Measurements from ENCODE around the gene TFDP2.
"Not testable (repeated sequence)": the region's sequence is repeated elsewhere in the genome, so short reads cannot be mapped to it uniquely, and the experiment has no call there.

Gene TFDP2

GRCh38 chr3:142148792-142149672 is at the start of gene TFDP2:
Gene TFDP2, minus strand, starts transcription at chr3:142149544. Its CDS starts 47,795 bp downstream, at chr3:142101749.
- FAIRE-seq: no peak

GRCh38 chr3:142188846-142189245 is 39.5 kb upstream of the TFDP2 start:
- no peak for FAIRE-seq

- no peak for FAIRE-seq
Measured at GRCh38 chr3:142180761-142181362, 31.5 kb upstream of the TFDP2 start.

GRCh38 chr3:142175478-142175877 is 26.1 kb upstream of the TFDP2 start:
- no peak for FAIRE-seq

- no peak for FAIRE-seq
Measured at GRCh38 chr3:142174559-142174958, 25.2 kb upstream of the TFDP2 start.

GRCh38 chr3:142168514-142168913 is 19.2 kb upstream of the TFDP2 start:
- no peak for FAIRE-seq

- no peak for FAIRE-seq
Measured at GRCh38 chr3:142165194-142165593, 15.8 kb upstream of the TFDP2 start.

- no peak for FAIRE-seq
Measured at GRCh38 chr3:142159083-142159740, 9.9 kb upstream of the TFDP2 start.

GRCh38 chr3:142154186-142154585 is 4.8 kb upstream of the TFDP2 start:
- no peak for FAIRE-seq

GRCh38 chr3:142152384-142152783 is 3.0 kb upstream of the TFDP2 start:
- FAIRE-seq: no peak

- no peak for FAIRE-seq
Measured at GRCh38 chr3:142151828-142152227, 2.5 kb upstream of the TFDP2 start.

- no peak for FAIRE-seq
Measured at GRCh38 chr3:142151240-142151639, 1.9 kb upstream of the TFDP2 start.

- FAIRE-seq: no peak
Measured at GRCh38 chr3:142150271-142150670, 927 bp upstream of the TFDP2 start.

- FAIRE-seq: no peak
Measured at GRCh38 chr3:142149673-142149992, 289 bp upstream of the TFDP2 start.

GRCh38 chr3:142148044-142148791 is 1.1 kb downstream of the TFDP2 start:
- FAIRE-seq: no peak

GRCh38 chr3:142144587-142144986 is 4.8 kb downstream of the TFDP2 start:
- not testable (repeated sequence) for FAIRE-seq

- not testable (repeated sequence) for FAIRE-seq
Measured at GRCh38 chr3:142140608-142141285, 8.6 kb downstream of the TFDP2 start.

GRCh38 chr3:142137089-142137488 is 12.3 kb downstream of the TFDP2 start:
- not testable (repeated sequence) for FAIRE-seq

- FAIRE-seq: no peak
Measured at GRCh38 chr3:142134799-142135325, 14.5 kb downstream of the TFDP2 start.

GRCh38 chr3:142129516-142130171 is 19.7 kb downstream of the TFDP2 start:
- FAIRE-seq: no peak

GRCh38 chr3:142127941-142128658 is 21.2 kb downstream of the TFDP2 start:
- FAIRE-seq: no peak
